A549 (cell line): ENCODE results near the gene GRIK1.

Source experiments
- BHLHE40 ChIP-seq: IDR thresholded peaks from 2 replicates; pipeline ENCODE4 v1.6.1; 2012; ENCODE audit warnings: low read depth, low read length, inconsistent platforms
- CEBPB ChIP-seq, 2 experiments: fragments of >200 bp in 1 of 2; sonication (Bioruptor Twin) in 1 of 2; formaldehyde crosslinking in 1 of 2; IDR thresholded peaks; 2 replicates each; pipeline ENCODE4 v1.6.1; 2012 to 2016
- EP300 ChIP-seq, 2 experiments: fragments of >200 bp; sonication (Bioruptor Twin); formaldehyde crosslinking; IDR thresholded peaks; 2 replicates in 1 of 2; 3 replicates in 1 of 2; pipeline ENCODE4 v1.6.1; 2016 to 2017
- FOSL2 ChIP-seq, 2 experiments: fragments of 450-650 bp in 1 of 2; fragments of >200 bp in 1 of 2; sonication (Bioruptor Twin) in 1 of 2; formaldehyde crosslinking; IDR thresholded peaks; 2 replicates each; pipeline versions ENCODE4 v1.5.0 to v1.6.1; 2016 to 2020; ENCODE audit warnings: mild to moderate bottlenecking in 1 of 2, moderate library complexity in 1 of 2
- GATA3 ChIP-seq: IDR thresholded peaks from 2 replicates; pipeline ENCODE4 v1.6.1; 2012; ENCODE audit warnings: borderline replicate concordance
- NFE2L2 ChIP-seq: fragments of 150-350 bp; conservative IDR thresholded peaks from 2 replicates; pipeline ENCODE4 v1.6.1; 2014; ENCODE audit warnings: low read length
- PHF8 ChIP-seq: fragments of 200-600 bp; sonication (generic); IDR thresholded peaks from 2 replicates; pipeline ENCODE4 v1.6.1; 2016; ENCODE audit warnings: low read depth, mild to moderate bottlenecking, antibody characterized with exemption, moderate library complexity, borderline replicate concordance
- POLR2A ChIP-seq: IDR thresholded peaks from 2 replicates; pipeline ENCODE4 v1.6.1; 2012; ENCODE audit warnings: mild to moderate bottlenecking, low read length
- TF ChIP-seq, protein P1 (sequence below): fragments of >200 bp; sonication (Bioruptor Twin); formaldehyde crosslinking; IDR thresholded peaks from 3 replicates; pipeline ENCODE4 v1.5.1; 2016
- TF ChIP-seq, protein P2 (sequence below): fragments of 250-450 bp; sonication (Bioruptor Pico); IDR thresholded peaks from 2 replicates; pipeline ENCODE4 v1.5.0; 2021; ENCODE audit warnings: mild to moderate bottlenecking, moderate library complexity, borderline replicate concordance
- TF ChIP-seq, protein P3 (sequence below): IDR thresholded peaks from 2 replicates; pipeline ENCODE4 v1.6.1; 2012
- TF ChIP-seq, protein P4 (sequence below): fragments of 200-600 bp; sonication (generic); IDR thresholded peaks from 2 replicates; pipeline ENCODE4 v1.6.1; 2016; ENCODE audit warnings: antibody characterized with exemption, mild to moderate bottlenecking, moderate library complexity

GRCh38 chr21:29647353-29647781 is 292.4 kb downstream of the GRIK1 start:
- TF ChIP-seq, protein P1, sequence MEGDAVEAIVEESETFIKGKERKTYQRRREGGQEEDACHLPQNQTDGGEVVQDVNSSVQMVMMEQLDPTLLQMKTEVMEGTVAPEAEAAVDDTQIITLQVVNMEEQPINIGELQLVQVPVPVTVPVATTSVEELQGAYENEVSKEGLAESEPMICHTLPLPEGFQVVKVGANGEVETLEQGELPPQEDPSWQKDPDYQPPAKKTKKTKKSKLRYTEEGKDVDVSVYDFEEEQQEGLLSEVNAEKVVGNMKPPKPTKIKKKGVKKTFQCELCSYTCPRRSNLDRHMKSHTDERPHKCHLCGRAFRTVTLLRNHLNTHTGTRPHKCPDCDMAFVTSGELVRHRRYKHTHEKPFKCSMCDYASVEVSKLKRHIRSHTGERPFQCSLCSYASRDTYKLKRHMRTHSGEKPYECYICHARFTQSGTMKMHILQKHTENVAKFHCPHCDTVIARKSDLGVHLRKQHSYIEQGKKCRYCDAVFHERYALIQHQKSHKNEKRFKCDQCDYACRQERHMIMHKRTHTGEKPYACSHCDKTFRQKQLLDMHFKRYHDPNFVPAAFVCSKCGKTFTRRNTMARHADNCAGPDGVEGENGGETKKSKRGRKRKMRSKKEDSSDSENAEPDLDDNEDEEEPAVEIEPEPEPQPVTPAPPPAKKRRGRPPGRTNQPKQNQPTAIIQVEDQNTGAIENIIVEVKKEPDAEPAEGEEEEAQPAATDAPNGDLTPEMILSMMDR: no peak
- TF ChIP-seq POLR2A (no peak), EP300 (IDR thresholded peaks at IDR 0.05) (no peak), GATA3 (no peak), PHF8 (no peak), BHLHE40 (no peak), CEBPB (IDR thresholded peaks at IDR 0.05) (no peak), FOSL2 (IDR thresholded peaks at IDR 0.05) (no peak), FOSL2 (CRISPR knock-in tag; IDR thresholded peaks at IDR 0.05) (no peak), NFE2L2 (no peak)
- TF ChIP-seq, protein P2, sequence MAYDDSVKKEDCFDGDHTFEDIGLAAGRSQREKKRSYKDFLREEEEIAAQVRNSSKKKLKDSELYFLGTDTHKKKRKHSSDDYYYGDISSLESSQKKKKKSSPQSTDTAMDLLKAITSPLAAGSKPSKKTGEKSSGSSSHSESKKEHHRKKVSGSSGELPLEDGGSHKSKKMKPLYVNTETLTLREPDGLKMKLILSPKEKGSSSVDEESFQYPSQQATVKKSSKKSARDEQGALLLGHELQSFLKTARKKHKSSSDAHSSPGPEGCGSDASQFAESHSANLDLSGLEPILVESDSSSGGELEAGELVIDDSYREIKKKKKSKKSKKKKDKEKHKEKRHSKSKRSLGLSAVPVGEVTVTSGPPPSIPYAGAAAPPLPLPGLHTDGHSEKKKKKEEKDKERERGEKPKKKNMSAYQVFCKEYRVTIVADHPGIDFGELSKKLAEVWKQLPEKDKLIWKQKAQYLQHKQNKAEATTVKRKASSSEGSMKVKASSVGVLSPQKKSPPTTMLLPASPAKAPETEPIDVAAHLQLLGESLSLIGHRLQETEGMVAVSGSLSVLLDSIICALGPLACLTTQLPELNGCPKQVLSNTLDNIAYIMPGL (CRISPR knock-in tag): no peak
- TF ChIP-seq, protein P3, sequence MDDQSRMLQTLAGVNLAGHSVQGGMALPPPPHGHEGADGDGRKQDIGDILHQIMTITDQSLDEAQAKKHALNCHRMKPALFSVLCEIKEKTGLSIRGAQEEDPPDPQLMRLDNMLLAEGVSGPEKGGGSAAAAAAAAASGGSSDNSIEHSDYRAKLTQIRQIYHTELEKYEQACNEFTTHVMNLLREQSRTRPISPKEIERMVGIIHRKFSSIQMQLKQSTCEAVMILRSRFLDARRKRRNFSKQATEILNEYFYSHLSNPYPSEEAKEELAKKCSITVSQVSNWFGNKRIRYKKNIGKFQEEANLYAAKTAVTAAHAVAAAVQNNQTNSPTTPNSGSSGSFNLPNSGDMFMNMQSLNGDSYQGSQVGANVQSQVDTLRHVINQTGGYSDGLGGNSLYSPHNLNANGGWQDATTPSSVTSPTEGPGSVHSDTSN: no peak
- TF ChIP-seq, protein P4, sequence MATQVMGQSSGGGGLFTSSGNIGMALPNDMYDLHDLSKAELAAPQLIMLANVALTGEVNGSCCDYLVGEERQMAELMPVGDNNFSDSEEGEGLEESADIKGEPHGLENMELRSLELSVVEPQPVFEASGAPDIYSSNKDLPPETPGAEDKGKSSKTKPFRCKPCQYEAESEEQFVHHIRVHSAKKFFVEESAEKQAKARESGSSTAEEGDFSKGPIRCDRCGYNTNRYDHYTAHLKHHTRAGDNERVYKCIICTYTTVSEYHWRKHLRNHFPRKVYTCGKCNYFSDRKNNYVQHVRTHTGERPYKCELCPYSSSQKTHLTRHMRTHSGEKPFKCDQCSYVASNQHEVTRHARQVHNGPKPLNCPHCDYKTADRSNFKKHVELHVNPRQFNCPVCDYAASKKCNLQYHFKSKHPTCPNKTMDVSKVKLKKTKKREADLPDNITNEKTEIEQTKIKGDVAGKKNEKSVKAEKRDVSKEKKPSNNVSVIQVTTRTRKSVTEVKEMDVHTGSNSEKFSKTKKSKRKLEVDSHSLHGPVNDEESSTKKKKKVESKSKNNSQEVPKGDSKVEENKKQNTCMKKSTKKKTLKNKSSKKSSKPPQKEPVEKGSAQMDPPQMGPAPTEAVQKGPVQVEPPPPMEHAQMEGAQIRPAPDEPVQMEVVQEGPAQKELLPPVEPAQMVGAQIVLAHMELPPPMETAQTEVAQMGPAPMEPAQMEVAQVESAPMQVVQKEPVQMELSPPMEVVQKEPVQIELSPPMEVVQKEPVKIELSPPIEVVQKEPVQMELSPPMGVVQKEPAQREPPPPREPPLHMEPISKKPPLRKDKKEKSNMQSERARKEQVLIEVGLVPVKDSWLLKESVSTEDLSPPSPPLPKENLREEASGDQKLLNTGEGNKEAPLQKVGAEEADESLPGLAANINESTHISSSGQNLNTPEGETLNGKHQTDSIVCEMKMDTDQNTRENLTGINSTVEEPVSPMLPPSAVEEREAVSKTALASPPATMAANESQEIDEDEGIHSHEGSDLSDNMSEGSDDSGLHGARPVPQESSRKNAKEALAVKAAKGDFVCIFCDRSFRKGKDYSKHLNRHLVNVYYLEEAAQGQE: no peak
